Lower leg skin (tissue), 4 donors: Measurements from ENCODE around the gene NTM. TPM values are rescaled to one million over a fixed set of nuclear protein-coding genes. Genes with fewer than 3 reads are reported as not detected.

Experiments
- DNase-seq, 2 donors: peaks; one replicate each; pipeline ENCODE4 v3.0.0-alpha.2; 2019; ENCODE audit warnings: low spot score in 2 of 2
- H3K4me3 ChIP-seq: fragments of 200-600 bp; sonication (generic); 2 replicates; pipeline ENCODE4 v1.5.1; 2017; ENCODE audit warnings: mild to moderate bottlenecking, low read depth; ENCODE audit not compliant: poor library complexity, severe bottlenecking
- CTCF ChIP-seq, 3 donors: fragments of 450-650 bp; IDR thresholded peaks; one replicate each; pipeline ENCODE4 v1.5.1; 2016; ENCODE audit warnings: antibody characterized with exemption in 3 of 3, mild to moderate bottlenecking in 3 of 3, moderate library complexity in 2 of 3
- POLR2A ChIP-seq, 2 donors: fragments of 450-650 bp; IDR thresholded peaks; one replicate each; pipeline ENCODE4 v1.6.1; 2016 to 2017; ENCODE audit warnings: antibody characterized with exemption in 2 of 2, mild to moderate bottlenecking in 1 of 2, moderate library complexity in 1 of 2
- WGBS, 2 donors: methylation state at CpG; one replicate each; pipeline ENCODE4 v1.1.5; 2018; 5-methylcytosine and 5-hydroxymethylcytosine counted together
- intact Hi-C: fragments of 100-400 bp; cut with DNase I; formaldehyde crosslinking; loops from one replicate; pipeline ENCODE4 v1.15.0; 2023; ENCODE audit warnings: low total_unique reads
- total RNA-seq, 4 donors: library from RNA; depleted of rRNA; stranded (reverse); fragments of >200 nt; gene quantifications; one replicate each; pipeline ENCODE4 v1.1.0, GENCODE V29; 2016

The NTM gene
- total RNA-seq, 4 donors from 2014 or later = 2.8 to 5.7 (median 4.9) TPM

- no peak overlapping the region for H3K4me3 ChIP-seq
- TF ChIP-seq CTCF (IDR thresholded peaks at IDR 0.05) = no peak
- no peak for TF ChIP-seq POLR2A (IDR thresholded peaks at IDR 0.05)
- DNase-seq = no peak
- intact Hi-C loops = no loop called here
- WGBS, 2 donors = 70 to 90% methylated on average over 6 of the region's 6 CpGs
These were observed 92.7 kb downstream of the NTM start for GRCh38 chr11:131463162-131463561.

- WGBS, 2 donors = 34 to 37% methylated on average over 23 of the region's 23 CpGs
- intact Hi-C loops = no loop called here
- TF ChIP-seq CTCF (IDR thresholded peaks at IDR 0.05) (no peak), POLR2A (IDR thresholded peaks at IDR 0.05) (no peak)
- no peak overlapping the region for H3K4me3 ChIP-seq
- DNase-seq = no peak
These were observed 93.4 kb downstream of the NTM start for GRCh38 chr11:131463649-131464425.

- TF ChIP-seq POLR2A (IDR thresholded peaks at IDR 0.05) = no peak
- no peak for TF ChIP-seq CTCF (IDR thresholded peaks at IDR 0.05)
- 47 to 48% methylated on average over 9 of the region's 9 CpGs for WGBS, 2 donors
- no peak for DNase-seq
- intact Hi-C loops = no loop called here
- no peak overlapping the region for H3K4me3 ChIP-seq
These were observed 94.0 kb downstream of the NTM start for GRCh38 chr11:131464461-131464860.

- no peak for TF ChIP-seq CTCF (IDR thresholded peaks at IDR 0.05)
- no peak for TF ChIP-seq POLR2A (IDR thresholded peaks at IDR 0.05)
- WGBS, 2 donors = 88 to 92% methylated on average over 5 of the region's 5 CpGs
- no peak overlapping the region for H3K4me3 ChIP-seq
- intact Hi-C loops = no loop called here
- no peak for DNase-seq
These were observed 94.6 kb downstream of the NTM start for GRCh38 chr11:131465039-131465438.

GRCh38 chr11:131465746-131466145, 95.3 kb downstream of the NTM start:
- TF ChIP-seq POLR2A (IDR thresholded peaks at IDR 0.05) (no peak), CTCF (IDR thresholded peaks at IDR 0.05) (no peak)
- H3K4me3 ChIP-seq = no peak overlapping the region
- intact Hi-C loops = no loop called here
- WGBS, 2 donors = 65 to 71% methylated on average over 5 of the region's 5 CpGs
- DNase-seq = no peak
